NT2/D1 (cell line): ENCODE measurements around the gene OR51D1.

Experiments
- SUZ12 ChIP-seq: IDR thresholded peaks from 2 replicates; pipeline ENCODE4 v1.6.1; 2011; ENCODE audit not compliant: insufficient read length, insufficient read depth; ENCODE audit errors: extremely low read depth
- YY1 ChIP-seq: IDR thresholded peaks from 2 replicates; pipeline ENCODE4 v1.6.1; 2011; ENCODE audit not compliant: insufficient read length, insufficient read depth
- ZNF274 ChIP-seq: IDR thresholded peaks from 2 replicates; pipeline ENCODE4 v1.6.1; 2011; ENCODE audit warnings: mild to moderate bottlenecking, low read depth, low read length

DNA sequence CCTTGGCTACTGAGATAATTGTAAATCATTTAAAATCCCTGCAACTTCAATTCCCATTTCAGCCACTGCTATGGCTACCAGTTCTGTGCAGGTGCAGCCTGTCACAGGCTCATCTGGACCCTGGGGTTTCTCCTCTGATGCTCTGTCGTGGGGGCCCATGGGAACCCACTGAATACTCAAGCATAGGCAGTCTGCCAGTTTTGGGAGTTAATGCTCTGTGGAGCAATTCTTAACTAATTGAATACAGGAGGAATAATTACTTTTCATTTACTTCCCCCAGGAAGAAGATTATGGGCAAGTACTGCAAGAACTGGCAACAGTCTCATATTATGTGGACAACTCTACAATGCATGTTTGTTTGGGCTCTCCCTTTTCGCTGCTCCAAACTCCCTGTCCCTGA, 34.5 kb downstream of the OR51D1 start:
- TF ChIP-seq YY1 (no peak), SUZ12 (no peak), ZNF274 (no peak)
